Amygdala (tissue), 56 donors: ENCODE measurements around the gene UQCRC2.
"Not testable (repeated sequence)": the region's sequence is repeated elsewhere in the genome, so short reads cannot be mapped to it uniquely, and the experiment has no call there.

Experiments used
- DNase-seq, 56 donors: peaks; one replicate each; lab custom pipeline; 2025; lab: John Stamatoyannopoulos, UW

Gene UQCRC2

DNA sequence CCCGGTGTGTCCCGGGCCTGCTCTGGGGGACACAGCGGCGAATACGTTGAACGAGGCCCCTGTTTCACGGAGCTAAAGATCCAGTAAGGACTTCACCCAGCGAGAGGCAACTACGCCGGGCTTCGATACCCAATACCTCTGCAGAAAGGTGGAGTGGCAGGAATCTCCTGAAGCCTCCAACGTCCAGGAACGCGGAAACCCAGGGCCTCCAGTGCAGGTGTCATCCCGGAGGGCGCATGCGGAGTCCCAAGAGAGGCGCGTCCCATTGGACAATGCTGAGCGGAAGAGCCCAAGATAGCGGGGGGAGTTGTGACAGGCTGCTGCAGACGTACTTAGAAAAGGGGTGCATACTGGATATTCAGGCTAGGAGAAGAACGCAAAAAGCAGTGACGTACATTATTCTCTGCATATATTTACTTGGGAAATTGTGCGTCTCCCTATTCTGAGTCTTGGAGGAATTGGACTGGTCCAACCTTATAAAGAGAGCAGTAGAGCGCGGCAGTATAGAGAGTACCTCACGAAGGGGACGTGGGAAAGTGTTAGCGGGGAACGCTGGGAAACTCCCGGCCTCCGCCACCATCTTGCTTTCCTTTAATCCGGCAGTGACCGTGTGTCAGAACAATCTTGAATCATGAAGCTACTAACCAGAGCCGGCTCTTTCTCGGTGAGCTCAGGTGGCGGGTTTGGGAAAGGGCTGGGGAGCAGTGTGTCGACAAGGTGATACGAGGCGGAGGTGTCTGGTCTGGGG is at the start of gene UQCRC2:
TSS of gene UQCRC2 (plus strand) at position 569 of the 748 bp plus-strand sequence. CDS start at position 632, 63 bp downstream.
- peak; percentile 51 to 96 (median 86) for DNase-seq

DNA sequence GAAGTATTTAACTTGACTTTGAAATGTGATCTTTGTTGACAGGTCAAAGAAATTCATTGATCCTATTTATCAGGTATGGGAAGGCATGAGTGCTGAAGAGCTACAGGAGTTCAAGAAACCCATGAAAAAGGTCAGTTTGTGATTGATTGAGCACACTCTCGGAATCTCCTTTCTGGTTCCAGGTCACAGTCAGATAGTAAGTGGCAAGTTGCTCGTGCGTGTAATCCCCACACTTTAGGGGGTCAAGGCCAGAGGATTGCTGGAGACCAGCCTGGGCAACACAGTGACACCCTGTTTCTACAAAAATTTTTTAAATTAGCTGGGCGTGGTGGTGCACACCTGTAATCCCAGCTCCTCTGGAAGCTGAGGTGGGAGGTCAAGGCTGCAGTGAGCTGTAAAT is 20.5 kb upstream of the UQCRC2 start:
- not testable (repeated sequence) for DNase-seq

DNA sequence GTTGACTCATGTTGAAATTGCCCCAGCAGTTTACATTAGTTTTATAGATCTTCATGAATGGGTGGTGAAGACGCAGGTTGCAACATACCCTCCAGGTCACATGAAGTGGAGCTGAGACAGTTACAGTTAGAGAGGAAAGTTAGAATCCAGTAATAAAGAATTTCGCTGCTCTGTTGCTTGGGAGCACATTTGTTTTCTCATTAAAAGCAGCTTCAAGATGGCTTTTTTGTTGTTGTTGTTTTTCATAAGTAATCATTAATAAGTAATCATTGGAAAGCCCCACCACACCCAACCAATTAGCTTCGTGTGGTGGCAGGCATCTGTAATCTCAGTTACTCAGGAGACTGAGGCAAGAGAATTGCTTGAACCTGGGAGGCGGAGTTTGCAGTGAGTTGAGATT is 19.8 kb upstream of the UQCRC2 start:
- not testable (repeated sequence) for DNase-seq

- not testable (repeated sequence) for DNase-seq
These were observed 19.4 kb upstream of the UQCRC2 start for GRCh38 chr16:21933790-21934189.

- DNase-seq: not testable (repeated sequence)
These were observed 16.9 kb upstream of the UQCRC2 start for GRCh38 chr16:21936216-21936615.

GRCh38 chr16:21937336-21937829 is 15.8 kb upstream of the UQCRC2 start:
- no peak for DNase-seq

DNA sequence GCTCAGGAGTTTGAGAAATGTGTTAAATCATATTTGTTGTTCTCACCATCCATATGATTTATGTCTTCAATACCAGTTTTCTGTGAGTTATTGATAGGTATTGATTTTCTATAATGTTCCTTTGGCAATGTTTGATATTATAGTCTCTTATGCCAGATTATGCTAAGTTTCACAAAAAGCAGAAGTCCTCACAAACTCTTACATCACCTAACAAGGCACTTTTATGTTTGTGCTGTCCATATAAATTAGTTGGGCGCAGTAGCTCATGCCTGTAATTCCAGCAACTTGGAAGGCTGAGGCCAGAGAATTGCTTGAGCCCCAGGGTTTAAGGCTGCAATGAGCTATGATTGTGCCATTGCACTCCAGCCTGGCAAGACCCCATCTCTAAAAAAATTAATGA is 12.6 kb upstream of the UQCRC2 start:
- no peak for DNase-seq

GRCh38 chr16:21943571-21943970 is 9.6 kb upstream of the UQCRC2 start:
- no peak for DNase-seq

DNA sequence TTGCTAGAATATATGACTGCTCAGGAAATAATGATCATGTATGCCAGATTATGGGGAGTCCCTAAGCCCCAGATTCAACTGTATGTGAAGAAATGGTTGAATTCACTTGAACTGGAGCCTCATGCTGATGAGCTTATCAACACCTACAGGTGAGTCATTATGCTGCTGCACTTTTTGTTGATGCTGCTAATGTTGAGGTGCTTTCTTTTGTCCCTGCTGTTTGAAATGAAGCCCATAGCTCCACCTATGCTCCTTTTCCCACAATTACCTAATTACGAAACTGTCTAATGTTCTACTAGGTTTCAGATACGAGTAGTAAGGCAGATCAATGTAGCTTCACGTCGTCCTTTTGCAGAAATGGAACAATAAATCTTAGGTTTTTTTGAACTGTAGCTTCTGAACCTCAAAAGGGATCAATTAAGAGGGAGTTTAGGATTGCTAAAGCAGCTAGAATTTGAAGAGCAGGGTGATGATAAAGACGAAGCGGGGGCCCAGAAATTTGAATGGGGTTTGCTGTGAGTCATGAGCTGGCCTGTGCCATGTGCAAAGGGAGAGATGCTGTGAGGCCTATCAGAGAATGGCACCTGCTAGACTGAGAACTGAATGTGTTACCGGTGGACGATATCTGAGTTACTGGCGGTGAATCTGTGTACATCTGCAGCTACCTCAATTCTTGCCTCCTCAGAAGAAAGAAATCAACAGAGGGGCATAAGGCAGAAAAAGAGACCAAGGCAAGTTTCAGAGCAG is 6.1 kb upstream of the UQCRC2 start:
- DNase-seq: no peak

- no peak for DNase-seq
These were observed 3.4 kb upstream of the UQCRC2 start for GRCh38 chr16:21949713-21950260.

GRCh38 chr16:21950782-21951521 is 2.2 kb upstream of the UQCRC2 start:
- DNase-seq: peak in 5 of 56 donors; percentile 0 to 17 (median 5)

GRCh38 chr16:21952040-21952792 is 945 bp upstream of the UQCRC2 start:
- DNase-seq: peak in 42 of 56 donors; percentile 21 to 82 (median 52)

DNA sequence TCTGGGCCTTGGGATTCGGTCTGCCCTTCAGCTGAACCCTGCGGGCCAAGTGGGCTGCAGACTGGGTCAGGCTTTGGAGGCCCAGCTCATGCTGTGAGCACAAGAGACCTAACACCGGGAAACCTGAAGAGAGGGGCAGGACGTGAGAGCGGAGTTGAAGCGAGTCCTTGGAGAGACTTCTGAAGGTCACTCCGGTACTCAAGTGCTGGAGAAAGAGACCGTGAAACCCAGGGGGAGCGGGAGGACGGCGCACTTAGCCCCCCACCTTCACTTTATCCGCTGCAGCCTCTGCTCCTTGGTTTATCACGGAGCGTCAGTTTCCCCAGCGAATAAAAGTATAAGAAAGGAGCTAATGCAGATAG is 361 bp downstream of the UQCRC2 start:
- no peak for DNase-seq

- DNase-seq: no peak
These were observed 4.7 kb downstream of the UQCRC2 start for GRCh38 chr16:21957714-21958346.

GRCh38 chr16:21959050-21959449 is 5.9 kb downstream of the UQCRC2 start:
- DNase-seq: no peak

- DNase-seq: no peak
These were observed 9.3 kb downstream of the UQCRC2 start for GRCh38 chr16:21962475-21962874.

DNA sequence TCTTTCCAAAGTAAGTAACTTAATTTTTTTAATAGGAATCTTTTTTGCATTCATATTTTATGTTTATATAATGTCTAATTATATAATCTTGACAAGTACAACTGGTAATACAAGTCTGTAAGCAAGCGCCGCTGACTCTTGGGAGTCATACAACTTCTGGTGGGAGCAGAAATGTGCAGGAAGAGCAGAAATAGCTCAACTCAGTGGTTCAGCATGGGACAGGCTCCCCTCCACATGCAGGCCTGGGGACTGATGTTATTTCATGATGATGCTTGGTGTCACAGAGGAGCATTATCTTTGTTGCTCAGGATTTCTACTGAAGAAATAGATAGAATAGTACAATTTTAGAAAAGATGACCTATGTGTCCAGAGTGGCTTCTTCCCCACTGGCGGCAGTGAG is 10.7 kb downstream of the UQCRC2 start:
- no peak for DNase-seq

DNA sequence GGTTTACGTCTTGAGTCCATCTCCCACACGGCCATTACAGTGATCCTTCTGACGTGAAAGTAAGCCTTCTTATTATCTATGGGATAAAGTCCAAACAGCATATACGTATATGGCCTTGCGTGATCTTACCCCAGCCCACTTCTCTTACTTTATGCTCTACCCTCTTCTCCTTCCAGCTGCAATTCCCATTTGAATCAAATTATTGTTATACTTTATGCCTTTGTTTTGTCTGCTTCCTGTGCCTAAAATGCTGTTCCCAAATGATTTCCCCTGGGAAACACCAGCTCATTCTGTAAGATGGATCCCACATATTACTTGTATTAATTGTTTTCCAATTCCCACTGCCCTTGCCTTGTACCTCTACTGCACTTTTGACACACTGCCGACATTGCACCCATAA is 11.2 kb downstream of the UQCRC2 start:
- no peak for DNase-seq

DNA sequence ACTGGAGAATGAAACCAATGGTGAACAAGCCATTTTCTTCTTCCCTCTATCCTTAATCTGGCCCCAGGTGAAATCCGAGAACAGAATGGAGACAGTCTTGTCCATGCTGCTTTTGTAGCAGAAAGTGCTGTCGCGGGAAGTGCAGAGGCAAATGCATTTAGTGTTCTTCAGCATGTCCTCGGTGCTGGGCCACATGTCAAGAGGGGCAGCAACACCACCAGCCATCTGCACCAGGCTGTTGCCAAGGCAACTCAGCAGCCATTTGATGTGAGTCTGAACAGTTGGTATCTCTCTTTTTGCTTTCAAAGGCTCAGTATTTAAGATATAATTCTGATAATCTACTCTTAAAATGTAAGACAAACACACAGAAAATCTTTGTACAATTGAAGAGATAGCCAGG is 18.7 kb downstream of the UQCRC2 start:
- DNase-seq: no peak

DNA sequence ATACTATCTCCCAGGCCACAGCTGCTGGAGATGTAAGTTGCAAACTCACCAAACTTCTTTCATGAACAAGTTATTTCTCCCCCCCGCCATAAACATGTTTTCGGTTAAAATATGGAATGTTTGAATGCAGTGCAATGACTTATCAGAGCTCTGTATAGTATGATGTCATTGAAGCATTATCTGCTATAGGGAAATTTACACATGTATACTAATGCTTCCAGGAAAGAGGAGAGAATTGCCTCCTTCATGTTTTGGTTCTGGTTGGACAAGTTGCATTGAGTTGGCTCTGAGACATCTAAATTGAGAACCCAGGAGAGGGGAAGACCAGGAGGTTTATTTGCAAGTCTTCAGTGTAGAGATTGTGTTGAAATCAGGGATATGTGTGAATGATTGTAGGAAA is 20.8 kb downstream of the UQCRC2 start:
- DNase-seq: no peak
